NCI-H1694 treated with DMSO at 0.1 percent for 48 hours (cell line): Measurements from ENCODE around the gene WNT3A.

ENCODE experiments used
- DNase-seq: peaks from one replicate; lab custom pipeline; 2025; lab: John Stamatoyannopoulos, UW

WNT3A gene

DNA sequence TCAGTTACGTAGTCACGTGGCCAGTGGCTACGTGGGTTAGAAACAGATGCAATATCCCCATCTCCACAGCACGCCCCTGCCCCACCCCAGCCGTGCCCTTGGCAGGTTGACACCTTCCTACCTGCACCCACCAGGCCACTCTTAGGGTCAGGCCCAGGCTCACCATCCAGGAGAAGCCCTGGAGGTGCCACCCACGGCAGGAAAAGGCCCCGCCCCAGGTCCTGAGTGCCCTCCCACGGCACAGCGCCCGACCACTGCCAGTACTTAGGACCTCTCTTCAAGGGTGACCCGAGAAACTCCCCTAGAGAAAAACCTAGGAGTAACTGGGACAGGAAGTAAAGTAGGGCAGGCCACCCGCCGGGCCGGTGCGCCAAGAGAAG, 94.8 kb downstream of the WNT3A start:
- DNase-seq, result no peak

DNA sequence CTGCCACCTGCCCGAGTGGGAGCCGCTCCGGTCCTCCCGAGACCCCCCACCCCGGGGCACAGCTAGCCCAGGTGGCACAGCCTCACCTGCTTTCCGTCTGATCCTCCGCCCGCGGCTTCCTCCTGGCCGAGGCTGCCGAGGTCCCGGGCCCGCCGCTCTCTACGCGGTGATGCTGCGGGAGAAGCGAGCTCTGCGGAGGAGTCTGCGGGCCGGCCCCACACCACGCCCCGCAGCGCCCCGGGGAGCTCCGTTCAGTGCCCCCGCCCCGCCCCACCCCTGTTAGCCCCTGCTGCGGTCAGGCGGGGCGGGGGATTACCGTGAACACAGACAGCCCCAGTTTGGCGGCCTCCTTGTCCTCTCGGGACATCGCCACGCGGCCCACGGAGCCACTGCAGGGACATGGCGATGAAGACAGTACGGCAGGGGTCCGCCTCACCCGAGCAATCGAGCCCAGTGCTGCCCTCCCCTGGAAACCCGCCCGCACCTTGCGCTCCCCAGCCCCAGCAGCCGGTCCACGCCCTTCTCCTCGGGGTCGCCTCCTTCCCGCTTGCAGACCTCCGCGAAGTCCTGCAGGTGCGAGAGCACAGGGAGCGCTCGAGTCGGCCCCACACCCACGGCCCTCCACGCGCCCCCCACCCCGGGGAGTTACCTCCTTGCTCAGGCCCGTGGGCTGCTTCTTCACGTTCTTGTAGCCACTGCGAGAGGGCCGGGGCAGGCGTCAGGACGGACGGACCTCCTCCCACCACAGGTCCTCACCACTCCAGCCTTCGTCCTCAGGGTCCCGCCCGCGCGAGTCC, 95.4 kb downstream of the WNT3A start:
- DNase-seq, result peak; percentile 30

DNA sequence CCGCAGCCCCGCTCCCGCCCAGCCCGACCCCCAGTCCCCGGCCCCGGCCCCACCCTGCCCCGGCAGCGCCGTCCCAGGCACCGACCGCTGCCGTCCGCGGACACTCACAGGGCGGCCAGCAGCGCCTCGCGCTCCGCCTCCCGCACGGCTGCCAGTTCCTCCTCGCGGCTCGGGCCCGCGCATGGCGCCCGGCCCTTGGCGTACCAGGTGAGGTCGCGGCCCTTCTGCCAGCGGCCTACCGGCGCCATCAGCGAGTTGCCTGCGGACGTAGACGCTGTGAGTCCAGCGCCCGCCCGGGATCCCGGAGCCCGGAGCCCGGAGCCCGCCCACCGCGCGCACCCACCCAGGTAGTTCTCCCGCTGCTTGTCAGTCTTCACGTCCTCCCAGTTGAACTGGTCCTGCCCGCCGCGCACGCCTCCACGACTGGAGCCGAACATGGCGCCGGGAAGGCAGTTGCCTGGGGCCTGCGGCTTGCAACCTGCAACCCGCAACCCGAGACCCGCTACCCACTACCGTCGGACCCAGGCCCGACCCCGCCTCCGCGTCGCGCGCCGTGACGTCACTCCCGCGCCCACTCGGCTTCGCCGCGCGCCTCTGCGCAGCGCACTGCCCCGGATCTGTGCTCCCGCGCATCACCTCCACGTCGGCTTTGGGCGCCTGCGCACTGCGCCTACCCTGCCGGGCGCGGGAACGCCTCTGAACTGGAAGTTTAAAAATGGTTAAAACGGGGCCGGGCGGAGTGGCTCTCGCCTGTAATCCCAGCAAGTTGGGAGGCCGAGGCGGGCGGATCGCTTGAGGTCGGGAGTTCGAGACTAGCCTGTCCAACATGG, 96.2 kb downstream of the WNT3A start, which contains the start of gene C1orf35:
TSS of gene C1orf35 (minus strand) at position 535 of the 830 bp plus-strand sequence. CDS start at position 437, 98 bp downstream.
- DNase-seq, result peak; percentile 89

DNA sequence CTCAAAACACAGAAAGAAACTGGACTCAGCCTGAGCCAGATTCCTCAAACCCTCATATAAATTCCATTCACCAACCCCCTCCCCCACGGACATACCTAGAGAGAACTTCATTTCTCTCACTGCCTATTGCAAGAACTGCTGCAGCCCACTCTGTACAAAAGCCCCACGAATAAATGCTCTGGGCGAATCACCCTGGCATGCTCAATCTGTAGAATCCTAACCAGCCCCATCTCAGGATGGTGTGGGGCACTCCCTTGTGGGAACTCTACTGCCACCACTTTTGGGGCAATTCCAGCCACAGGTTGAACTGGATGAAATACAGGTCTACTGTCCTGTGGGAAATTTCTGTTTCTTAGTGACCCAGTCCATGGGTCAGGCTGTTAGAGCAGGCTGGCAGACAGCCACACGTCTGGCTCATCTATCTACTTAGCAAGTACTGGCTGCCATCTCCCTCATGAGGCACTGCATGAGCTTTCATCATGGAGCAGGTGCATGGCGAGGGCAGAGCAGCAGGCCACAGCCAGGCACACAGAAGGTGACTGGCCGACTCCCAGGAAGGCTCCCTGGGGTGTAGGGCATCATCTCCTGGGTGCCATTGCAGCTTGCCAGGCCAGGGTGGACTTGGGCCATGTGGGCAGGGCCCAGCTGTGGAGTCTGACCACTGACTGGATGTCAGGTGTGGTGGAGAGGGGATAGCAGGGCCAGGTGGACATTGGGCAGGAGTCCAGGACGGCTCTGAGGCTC, 97.9 kb downstream of the WNT3A start:
- DNase-seq, result no peak

DNA sequence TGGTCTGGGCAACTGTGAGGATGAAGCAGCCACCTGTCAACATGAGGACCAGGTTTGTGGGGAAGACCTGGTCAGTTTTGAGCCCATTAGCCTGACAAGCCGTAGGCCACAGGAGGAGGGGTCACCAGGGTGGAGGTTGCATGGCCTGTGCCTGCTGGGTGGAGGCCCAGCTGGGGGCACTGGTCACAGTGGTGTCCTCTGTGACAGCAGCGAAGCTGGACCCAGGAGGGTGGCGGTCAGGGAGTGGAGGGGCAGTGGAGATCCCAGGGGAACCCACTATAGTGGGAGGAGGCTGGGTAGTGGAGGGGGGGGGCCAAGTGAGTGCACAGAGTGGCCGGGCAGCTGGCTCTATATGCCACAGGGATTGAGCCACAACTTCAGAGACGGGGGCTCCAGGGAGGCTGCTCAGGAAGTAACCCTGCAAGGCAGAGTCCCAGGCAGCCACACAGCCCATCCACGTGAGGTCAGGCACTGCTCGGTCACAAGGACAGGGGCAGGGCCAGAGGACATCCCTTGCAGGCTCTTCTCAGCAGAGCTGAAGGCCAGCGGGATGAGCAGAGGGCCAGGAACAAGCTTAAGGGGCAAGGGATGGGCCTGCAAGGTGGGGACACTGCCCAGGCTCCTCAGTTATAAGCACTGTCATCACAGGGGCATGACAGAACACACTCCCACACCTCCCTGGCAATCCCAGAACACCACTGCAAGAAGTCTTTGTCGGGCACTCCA, 98.6 kb downstream of the WNT3A start:
- no peak for DNase-seq

DNA sequence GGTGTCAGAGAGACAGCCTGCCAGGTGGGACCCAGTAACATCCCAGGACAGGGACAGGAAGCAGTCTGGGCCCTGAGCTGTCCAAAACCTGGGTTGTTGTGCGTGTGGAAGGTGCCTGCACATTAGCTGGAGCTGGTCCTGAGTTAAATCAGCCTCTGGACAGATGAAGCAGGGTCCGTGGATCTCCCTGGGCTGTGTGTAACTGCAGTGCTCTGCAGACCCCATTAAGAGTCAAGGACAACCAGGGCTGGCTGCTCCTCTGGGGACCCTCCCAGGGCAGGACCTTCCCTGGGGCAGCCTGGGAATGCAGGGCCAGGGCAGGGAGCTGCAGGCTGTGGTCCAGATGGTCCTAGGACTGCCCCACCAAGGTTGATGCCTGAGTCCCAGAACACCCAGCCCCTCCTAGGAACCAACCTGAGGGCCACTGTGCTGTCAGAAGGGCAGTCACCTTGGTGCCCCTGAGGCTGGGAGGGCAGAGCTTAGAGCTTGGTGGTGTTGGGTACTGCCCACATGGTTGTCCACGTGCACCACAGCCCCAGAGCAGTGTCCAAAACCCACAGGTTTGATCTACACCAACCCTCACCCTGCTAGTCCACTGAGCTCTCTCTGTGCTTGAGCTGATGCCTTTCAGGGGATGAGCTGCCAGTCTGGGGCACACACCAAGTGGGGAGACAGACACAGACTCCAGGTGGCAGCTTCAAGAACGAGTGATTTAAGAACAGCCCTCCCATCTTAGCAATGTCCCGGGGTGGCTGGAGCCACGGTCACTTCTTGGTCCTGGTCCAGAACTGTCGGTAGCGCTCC, 99.4 kb downstream of the WNT3A start:
- DNase-seq, result no peak

DNA sequence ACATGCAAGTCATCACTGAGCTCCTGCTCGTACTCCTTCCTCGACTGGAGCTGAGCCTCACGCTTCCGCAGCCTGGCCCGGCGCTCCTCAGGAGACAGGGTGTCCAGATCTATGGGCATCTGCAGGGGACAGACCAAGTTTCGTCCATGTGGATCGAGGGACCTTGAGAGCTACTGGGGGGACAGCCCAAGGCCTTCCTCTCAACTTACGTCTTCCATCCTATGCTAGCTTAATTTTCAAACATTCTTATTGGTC, 99.9 kb downstream of the WNT3A start:
- no peak for DNase-seq

DNA sequence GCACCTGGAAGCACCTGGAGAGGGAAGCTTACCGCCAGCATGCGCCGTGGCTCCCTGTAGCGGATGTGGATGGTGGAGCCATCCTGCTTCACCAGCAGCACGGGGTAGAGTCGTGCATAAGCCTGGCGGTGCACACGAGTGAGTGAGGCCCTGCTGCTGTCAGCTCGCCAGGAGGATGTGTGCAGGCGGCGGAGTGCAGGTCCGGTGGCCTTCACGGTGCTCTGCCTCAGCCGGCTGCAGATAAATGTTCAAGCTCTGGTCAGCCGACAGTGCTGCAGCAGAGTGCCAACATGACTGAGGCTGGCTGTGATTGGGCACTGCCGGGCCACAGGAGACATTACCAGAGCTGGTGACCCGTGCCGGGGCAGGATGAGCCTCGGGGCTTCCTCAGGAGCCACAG, 100.8 kb downstream of the WNT3A start:
- DNase-seq, result no peak

DNA sequence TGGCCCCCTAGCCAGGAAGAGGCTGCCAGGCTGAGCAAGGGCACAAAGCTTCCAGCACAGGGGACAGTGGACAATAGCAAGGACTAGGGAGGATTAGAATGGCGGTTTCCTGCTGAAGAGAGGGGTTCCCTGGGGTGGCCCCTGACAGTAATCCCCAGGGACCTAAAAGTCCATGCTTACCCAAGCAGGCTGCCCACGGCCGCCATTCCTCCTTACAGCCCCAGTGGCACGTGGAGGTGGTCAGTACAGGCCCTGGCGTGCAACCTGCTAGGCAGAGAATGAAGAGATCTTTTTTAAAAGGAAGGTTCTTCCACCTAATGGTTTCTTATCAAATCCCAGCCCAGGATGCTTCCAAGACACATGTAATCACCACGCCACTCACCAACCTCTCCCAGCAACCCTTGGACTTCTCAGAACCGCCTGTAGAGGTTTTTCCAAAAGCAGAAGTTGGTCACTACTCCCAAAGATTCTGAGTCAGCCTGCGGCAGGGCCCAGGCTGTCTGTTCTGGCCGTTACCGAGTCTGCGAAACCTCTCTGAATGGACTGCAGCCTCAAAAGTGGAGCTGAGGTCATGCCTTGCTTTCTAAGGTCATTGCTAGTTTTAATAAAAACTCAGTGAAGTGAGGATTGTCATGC, 101.4 kb downstream of the WNT3A start:
- no peak for DNase-seq

DNA sequence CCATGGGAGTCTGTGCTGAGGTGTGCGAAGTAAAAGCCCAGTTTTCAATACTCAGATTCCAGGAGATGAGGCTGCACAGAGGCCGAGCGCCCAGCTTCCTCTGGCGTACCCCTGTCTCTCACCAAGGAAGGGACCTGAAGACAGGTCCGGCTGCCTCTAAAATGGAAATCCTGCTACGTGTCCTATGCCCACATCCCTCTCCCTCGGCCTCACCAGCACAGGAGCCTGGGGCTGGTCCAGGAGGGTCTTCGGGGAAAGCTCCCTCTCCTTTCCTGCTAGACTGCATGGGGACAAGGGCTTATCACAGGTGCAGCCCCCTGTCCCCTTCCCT, 101.9 kb downstream of the WNT3A start:
- DNase-seq, result no peak

DNA sequence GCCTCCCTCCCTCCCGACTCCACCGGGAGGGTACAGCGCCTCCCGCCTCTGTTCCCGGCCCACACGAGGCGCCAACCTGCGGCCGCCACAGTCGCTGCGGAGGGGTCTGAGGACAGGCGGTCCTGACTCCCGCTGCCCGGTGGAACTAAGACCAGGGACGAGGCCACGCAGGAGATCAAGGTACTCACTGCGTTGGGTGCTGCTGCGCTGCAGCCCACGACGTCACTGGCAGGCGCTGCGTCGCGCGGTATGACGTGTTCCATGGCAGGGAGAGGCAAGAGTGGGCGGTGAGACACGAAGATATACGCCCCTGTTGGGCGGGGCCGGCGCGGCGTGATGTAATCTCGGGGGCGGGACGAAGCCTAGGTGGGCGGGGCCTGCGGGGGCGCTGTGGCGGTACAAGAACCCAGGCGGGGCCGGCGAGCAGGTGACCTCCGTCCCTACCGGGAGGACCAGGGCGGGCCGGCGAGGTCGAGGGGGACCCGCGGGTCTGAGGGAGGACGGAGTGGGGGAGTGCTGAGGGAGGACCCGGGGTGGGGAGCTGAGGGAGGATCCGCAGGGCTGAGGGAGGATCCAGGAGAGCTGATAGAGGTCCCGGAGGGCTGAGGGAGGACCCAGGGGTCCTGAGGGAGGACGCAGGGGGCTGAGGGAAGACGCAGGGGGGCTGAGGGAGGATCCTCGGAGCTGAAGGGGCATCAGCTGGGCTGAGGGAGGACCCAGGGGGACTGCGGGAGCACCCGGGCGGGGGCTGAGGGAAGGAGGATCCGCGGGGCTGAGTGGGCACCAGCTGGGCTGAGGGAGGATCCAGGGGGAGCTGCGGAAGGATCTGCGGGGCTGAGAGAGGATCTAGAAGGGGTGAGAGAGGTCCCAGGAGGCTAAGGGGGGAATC, 102.5 kb downstream of the WNT3A start, which contains the start of gene MRPL55:
TSS of gene MRPL55 (minus strand) at position 227 of the 889 bp plus-strand sequence. CDS start 1,039 bp downstream, outside the sequence.
- DNase-seq, result peak; percentile 82

DNA sequence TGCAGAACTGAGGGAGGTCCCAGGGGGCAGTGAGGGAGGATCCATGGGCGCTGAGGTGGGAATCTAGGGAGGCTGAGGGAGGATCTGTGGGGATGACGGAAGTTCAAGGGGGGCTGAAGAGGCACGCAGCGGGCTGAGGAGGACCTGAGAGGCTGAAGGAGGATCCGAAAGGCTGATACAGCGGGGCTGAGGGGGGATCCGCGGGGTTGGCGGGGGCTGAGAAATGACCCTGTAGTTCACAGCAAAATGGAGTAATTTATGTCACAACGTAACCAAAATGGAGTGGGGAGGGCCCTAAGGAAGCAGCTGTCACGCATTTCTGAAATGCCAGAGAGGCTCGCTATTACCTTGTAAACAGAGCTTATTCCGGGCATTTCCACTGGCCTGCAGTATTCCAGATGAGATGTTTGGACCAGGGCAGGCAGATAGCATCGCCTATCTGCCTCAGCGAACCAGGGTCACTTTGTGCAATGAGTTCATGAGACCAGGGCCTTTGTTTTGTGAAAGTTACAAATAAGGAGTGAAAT, 103.2 kb downstream of the WNT3A start:
- DNase-seq, result no peak

DNA sequence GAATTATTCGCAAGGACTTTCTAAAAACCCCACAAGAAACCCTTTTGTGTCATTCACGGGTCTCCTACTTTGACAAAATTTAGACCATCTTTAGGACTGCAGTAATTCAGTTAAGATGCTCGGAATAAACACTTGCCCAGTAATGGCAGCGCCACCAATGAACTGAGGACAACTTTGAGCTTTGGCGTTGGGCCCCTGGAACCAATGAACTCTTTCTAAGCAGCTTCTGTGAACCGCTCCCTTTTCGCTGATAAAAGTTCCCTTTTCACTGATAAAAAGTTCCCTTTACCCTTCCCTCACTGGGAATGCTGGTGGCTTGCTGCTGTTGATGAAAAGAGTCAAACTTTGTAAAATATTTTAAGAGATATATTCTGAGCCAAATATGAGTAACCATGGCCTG, 103.8 kb downstream of the WNT3A start:
- no peak for DNase-seq
